Measurements from ENCODE around the gene MAEA. TPM values are rescaled to one million over a fixed set of nuclear protein-coding genes. Genes with fewer than 3 reads are reported as not detected.
A peak's percentile ranks its signal among the peaks of the same experiment; 100 is the strongest.

The MAEA gene
- total RNA-seq, 1 donor from 2014 or later = 81.3 TPM

- Mint-ChIP-seq H3K4me3 (ENCODE audit: low read depth) (no peak overlapping the region), H3K27ac (peak overlapping the region; percentile 57), H3K4me1 (ENCODE audit: low read depth) (no peaks in the 10 kb centered on the region), H3K9me3 (ENCODE audit: low read depth) (no peaks in the 10 kb centered on the region), H3K27me3 (no peaks in the 10 kb centered on the region), H3K36me3 (ENCODE audit: insufficient read depth) (peaks cover 47% of the 10 kb centered on the region)
- no peak for DNase-seq (ENCODE audit: low spot score, unreplicated experiment)
- no peak for TF ChIP-seq CTCF (IDR thresholded peaks at IDR 0.05; ENCODE audit: unreplicated experiment)
These were observed 49.2 kb downstream of the MAEA start for GRCh38 chr4:1338752-1339414.

- Mint-ChIP-seq H3K27me3 (no peaks in the 10 kb centered on the region), H3K9me3 (ENCODE audit: low read depth) (no peaks in the 10 kb centered on the region), H3K4me1 (ENCODE audit: low read depth) (peaks cover 1% of the 10 kb centered on the region), H3K4me3 (ENCODE audit: low read depth) (no peak overlapping the region), H3K27ac (no peak overlapping the region), H3K36me3 (ENCODE audit: insufficient read depth) (peaks cover 45% of the 10 kb centered on the region)
- no peak for TF ChIP-seq CTCF (IDR thresholded peaks at IDR 0.05; ENCODE audit: unreplicated experiment)
- no peak for DNase-seq (ENCODE audit: low spot score, unreplicated experiment)
These were observed 49.8 kb downstream of the MAEA start for GRCh38 chr4:1339489-1339888.

- peaks cover 8% of the 10 kb centered on the region for H3K4me1 Mint-ChIP-seq (ENCODE audit: low read depth)
- no peaks in the 10 kb centered on the region for H3K27me3 Mint-ChIP-seq
- H3K4me3 Mint-ChIP-seq (ENCODE audit: low read depth) = no peak overlapping the region
- no peak for TF ChIP-seq CTCF (IDR thresholded peaks at IDR 0.05; ENCODE audit: unreplicated experiment)
- H3K9me3 Mint-ChIP-seq (ENCODE audit: low read depth) = no peaks in the 10 kb centered on the region
- DNase-seq (ENCODE audit: low spot score, unreplicated experiment) = no peak
- H3K36me3 Mint-ChIP-seq (ENCODE audit: insufficient read depth) = peaks cover 42% of the 10 kb centered on the region
- H3K27ac Mint-ChIP-seq = no peak overlapping the region
These were observed 50.6 kb downstream of the MAEA start for GRCh38 chr4:1340181-1340747.

GRCh38 chr4:1340861-1341260, 51.2 kb downstream of the MAEA start:
- DNase-seq (ENCODE audit: low spot score, unreplicated experiment) = no peak
- Mint-ChIP-seq H3K36me3 (ENCODE audit: insufficient read depth) (peaks cover 42% of the 10 kb centered on the region), H3K27me3 (no peaks in the 10 kb centered on the region), H3K9me3 (ENCODE audit: low read depth) (no peaks in the 10 kb centered on the region), H3K27ac (no peak overlapping the region), H3K4me3 (ENCODE audit: low read depth) (no peak overlapping the region), H3K4me1 (ENCODE audit: low read depth) (peaks cover 12% of the 10 kb centered on the region)
- no peak for TF ChIP-seq CTCF (IDR thresholded peaks at IDR 0.05; ENCODE audit: unreplicated experiment)

GRCh38 chr4:1342003-1342402, 52.3 kb downstream of the MAEA start:
- DNase-seq (ENCODE audit: low spot score, unreplicated experiment) = no peak
- H3K27me3 Mint-ChIP-seq = no peaks in the 10 kb centered on the region
- H3K4me3 Mint-ChIP-seq (ENCODE audit: low read depth) = no peak overlapping the region
- H3K9me3 Mint-ChIP-seq (ENCODE audit: low read depth) = no peaks in the 10 kb centered on the region
- no peak for TF ChIP-seq CTCF (IDR thresholded peaks at IDR 0.05; ENCODE audit: unreplicated experiment)
- peaks cover 31% of the 10 kb centered on the region for H3K36me3 Mint-ChIP-seq (ENCODE audit: insufficient read depth)
- no peak overlapping the region for H3K27ac Mint-ChIP-seq
- peaks cover 12% of the 10 kb centered on the region for H3K4me1 Mint-ChIP-seq (ENCODE audit: low read depth)
